Hepatocyte (in vitro differentiated cells): ENCODE measurements around the gene MYO1H. TPM values are rescaled to one million over a fixed set of nuclear protein-coding genes. Genes with fewer than 3 reads are reported as not detected.

ENCODE experiments used
- DNase-seq: peaks from one replicate; pipeline ENCODE4 v3.0.0-alpha.2; 2016; ENCODE audit warnings: low spot score
- H2AFZ ChIP-seq: fragments of 200-600 bp; sonication (generic); 2 replicates; pipeline ENCODE4 v1.6.0; 2016; ENCODE audit warnings: antibody characterized with exemption, mild to moderate bottlenecking
- H3K27ac ChIP-seq: fragments of 200-600 bp; sonication (generic); 2 replicates; pipeline ENCODE4 v1.5.1; 2016; ENCODE audit warnings: mild to moderate bottlenecking
- H3K27me3 ChIP-seq: fragments of 200-600 bp; sonication (generic); 2 replicates; pipeline ENCODE4 v1.6.1; 2016
- H3K36me3 ChIP-seq: fragments of 200-600 bp; sonication (generic); replicated peaks from 2 replicates; pipeline ENCODE4 v1.5.1; 2016; ENCODE audit warnings: low read depth; ENCODE audit not compliant: insufficient read depth
- H3K4me1 ChIP-seq: fragments of 200-600 bp; sonication (generic); 2 replicates; pipeline ENCODE4 v1.5.1; 2016; ENCODE audit warnings: mild to moderate bottlenecking, moderate library complexity; ENCODE audit not compliant: insufficient read depth
- H3K4me2 ChIP-seq: fragments of 200-600 bp; sonication (generic); 2 replicates; pipeline ENCODE4 v1.6.0; 2016
- H3K4me3 ChIP-seq: fragments of 200-600 bp; sonication (generic); 2 replicates; pipeline ENCODE4 v1.5.1; 2016; ENCODE audit warnings: mild to moderate bottlenecking
- H3K79me2 ChIP-seq: fragments of 200-600 bp; sonication (generic); 2 replicates; pipeline ENCODE4 v1.6.0; 2017; ENCODE audit warnings: mild to moderate bottlenecking
- H3K9me2 ChIP-seq: fragments of 200-600 bp; sonication (generic); replicated peaks from 2 replicates; pipeline ENCODE4 v1.6.0; 2017; ENCODE audit warnings: mild to moderate bottlenecking; ENCODE audit not compliant: insufficient read depth
- H3K9me3 ChIP-seq: fragments of 200-600 bp; sonication (generic); 2 replicates; pipeline ENCODE4 v1.5.1; 2016; ENCODE audit warnings: low read depth, mild to moderate bottlenecking
- H4K20me1 ChIP-seq: fragments of 200-600 bp; sonication (generic); 2 replicates; pipeline ENCODE4 v1.6.0; 2016; ENCODE audit warnings: mild to moderate bottlenecking; ENCODE audit not compliant: insufficient read depth, poor library complexity, severe bottlenecking
- EZH2 ChIP-seq: fragments of 200-600 bp; sonication (generic); IDR thresholded peaks from 2 replicates; pipeline ENCODE4 v1.6.1; 2016; ENCODE audit warnings: antibody characterized with exemption, mild to moderate bottlenecking, borderline replicate concordance
- EZH2phosphoT487 ChIP-seq: fragments of 200-600 bp; sonication (generic); IDR thresholded peaks from one replicate; pipeline ENCODE4 v1.6.1; 2018; ENCODE audit warnings: antibody characterized with exemption, mild to moderate bottlenecking, low read depth, moderate library complexity; ENCODE audit not compliant: unreplicated experiment, severe bottlenecking
- WGBS: methylation state at CpG from one replicate; pipeline ENCODE4 v1.1.6; 2016; ENCODE audit warnings: low lambda C conversion rate; ENCODE audit errors: missing lambda C conversion rate; 5-methylcytosine and 5-hydroxymethylcytosine counted together
- polyA plus RNA-seq: library from polyadenylated mRNA; unstranded; fragments of >200 nt; fragmentation: Nextera tagmentation; extraction: Ambion mirVana; gene quantifications from 2 replicates; pipeline ENCODE4 v1.2.1, GENCODE V29; 2016
- total RNA-seq: library from RNA; depleted of rRNA; stranded (reverse); fragments of >200 nt; gene quantifications from 2 replicates; pipeline ENCODE4 v1.2.3, GENCODE V29; 2014
- TF ChIP-seq, protein P1 (sequence below): fragments of 200-600 bp; sonication (generic); IDR thresholded peaks from 2 replicates; pipeline ENCODE4 v1.5.1; 2016; ENCODE audit warnings: antibody characterized with exemption, mild to moderate bottlenecking; ENCODE audit not compliant: poor library complexity

MYO1H gene
- total and polyA plus RNA-seq, 2 experiments from 2014 or later, result not detected

DNA sequence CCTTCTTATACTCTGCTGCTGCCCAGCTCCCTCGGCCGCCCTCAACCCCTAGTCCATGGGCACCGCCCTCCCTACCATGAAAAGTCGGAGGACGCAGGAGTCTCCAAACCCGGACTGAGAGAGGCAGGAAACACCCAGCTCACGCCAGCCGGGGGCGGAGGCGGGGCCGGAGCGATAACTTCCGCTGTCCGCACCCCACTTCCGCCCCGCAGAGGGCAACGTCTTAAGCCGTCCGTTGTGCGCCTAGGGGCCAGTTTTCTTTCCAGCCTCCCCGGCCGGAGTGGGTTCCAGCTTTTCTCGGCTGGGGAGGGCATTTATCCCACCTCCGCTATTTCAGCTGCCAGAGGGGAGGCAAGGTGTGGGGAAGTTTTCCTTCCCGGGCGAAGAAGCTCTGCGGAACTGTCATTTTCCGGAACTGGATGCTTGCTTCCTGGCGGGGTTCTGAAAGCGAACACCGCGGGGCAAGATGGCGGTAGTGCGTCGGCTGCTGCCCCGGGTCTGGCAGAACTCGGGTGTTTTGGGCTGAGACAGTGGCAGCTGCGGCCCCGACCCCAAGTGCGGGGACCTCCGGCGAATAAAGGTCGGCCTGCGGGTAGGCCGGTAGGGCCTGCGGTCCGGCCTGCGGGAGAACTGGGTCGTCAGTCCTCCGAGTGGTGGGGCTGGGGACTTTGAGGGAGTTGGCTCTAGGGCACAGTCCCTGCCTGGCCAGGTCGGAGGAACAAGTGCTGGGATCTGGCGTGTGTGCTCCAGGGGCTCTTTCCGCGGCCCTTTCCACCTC is 129.7 kb downstream of the MYO1H start, which contains the start of the genes KCTD10 and UBE3B:
TSS of gene KCTD10 (minus strand) at position 116 of the 778 bp plus-strand sequence. CDS start at position 78, 38 bp downstream.
TSS of gene UBE3B (plus strand) at position 450 of the 778 bp plus-strand sequence. CDS start 5,918 bp downstream, outside the sequence.
- peak within 1 kb of the TSS; percentile 79 for H3K4me3 ChIP-seq
- H2AFZ ChIP-seq, result peak within 1 kb of the TSS; percentile 80
- DNase-seq, result peak; percentile 95
- TF ChIP-seq EZH2phosphoT487, result no peak
- H3K9me3 ChIP-seq, result no peaks in the 10 kb centered on the region
- H3K36me3 ChIP-seq, result no peaks in the 10 kb centered on the region
- no peaks in the 10 kb centered on the region for H3K9me2 ChIP-seq
- peaks cover 16% of the 10 kb centered on the region for H4K20me1 ChIP-seq
- WGBS, result under 1% methylated on average over 51 of the region's 54 CpGs
- peak within 1 kb of the TSS; percentile 91 for H3K4me2 ChIP-seq
- H3K79me2 ChIP-seq, result peaks cover 76% of the 10 kb centered on the region
- no peaks in the 10 kb centered on the region for H3K27me3 ChIP-seq
- peak within 1 kb of the TSS; percentile 97 for H3K27ac ChIP-seq
- peaks cover 4% of the 10 kb centered on the region for H3K4me1 ChIP-seq

DNA sequence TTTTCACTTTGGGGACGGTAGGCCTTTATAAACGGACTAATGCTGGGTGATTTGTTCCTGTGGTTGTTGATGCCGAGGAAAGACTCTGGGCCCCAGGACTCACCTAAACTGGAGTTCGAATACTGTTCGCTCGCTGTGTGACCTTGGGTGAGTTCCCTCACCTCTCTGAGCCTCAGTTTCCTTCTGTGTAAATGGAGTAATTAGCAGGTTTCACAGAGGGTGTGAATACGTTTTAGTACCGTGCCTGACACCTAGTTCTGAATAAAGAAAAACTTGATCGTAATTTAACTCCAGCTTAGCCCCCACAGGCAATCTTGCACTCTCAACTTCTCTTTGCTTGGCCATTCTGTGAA is 130.2 kb downstream of the MYO1H start:
- peak overlapping the region; percentile 97 for H3K27ac ChIP-seq
- 13% methylated on average over 9 of the region's 9 CpGs for WGBS

DNA sequence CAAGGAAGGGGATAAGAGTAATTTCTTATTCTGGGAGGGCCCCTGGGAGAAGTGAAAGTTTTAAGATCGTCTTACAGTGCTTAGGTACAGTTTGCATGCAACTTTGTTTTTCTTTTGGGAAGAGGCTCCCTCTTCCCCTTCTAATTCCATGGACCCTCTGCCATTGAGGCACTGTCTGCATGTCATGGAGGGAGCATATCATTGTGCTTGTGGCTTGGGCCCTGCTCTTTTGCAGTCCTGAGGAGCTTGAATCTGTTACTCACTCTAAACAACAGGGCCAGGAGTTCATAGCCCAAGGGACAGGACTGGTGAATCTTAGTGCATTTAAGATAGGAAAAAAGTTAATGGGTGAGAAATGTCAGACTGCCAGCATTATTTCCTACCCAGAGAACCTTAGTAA is 132.1 kb downstream of the MYO1H start:
- H3K27ac ChIP-seq, result no peak overlapping the region
- H3K4me3 ChIP-seq, result no peak overlapping the region
- peaks cover 4% of the 10 kb centered on the region for H3K4me1 ChIP-seq
- WGBS, result 96% methylated on average over 1 of the region's 1 CpG
- H3K36me3 ChIP-seq, result no peaks in the 10 kb centered on the region
- no peaks in the 10 kb centered on the region for H3K27me3 ChIP-seq
- no peak overlapping the region for H3K4me2 ChIP-seq
- peaks cover 52% of the 10 kb centered on the region for H3K79me2 ChIP-seq
- no peak for DNase-seq
- no peaks in the 10 kb centered on the region for H4K20me1 ChIP-seq
- H3K9me2 ChIP-seq, result no peaks in the 10 kb centered on the region
- TF ChIP-seq, protein P1, sequence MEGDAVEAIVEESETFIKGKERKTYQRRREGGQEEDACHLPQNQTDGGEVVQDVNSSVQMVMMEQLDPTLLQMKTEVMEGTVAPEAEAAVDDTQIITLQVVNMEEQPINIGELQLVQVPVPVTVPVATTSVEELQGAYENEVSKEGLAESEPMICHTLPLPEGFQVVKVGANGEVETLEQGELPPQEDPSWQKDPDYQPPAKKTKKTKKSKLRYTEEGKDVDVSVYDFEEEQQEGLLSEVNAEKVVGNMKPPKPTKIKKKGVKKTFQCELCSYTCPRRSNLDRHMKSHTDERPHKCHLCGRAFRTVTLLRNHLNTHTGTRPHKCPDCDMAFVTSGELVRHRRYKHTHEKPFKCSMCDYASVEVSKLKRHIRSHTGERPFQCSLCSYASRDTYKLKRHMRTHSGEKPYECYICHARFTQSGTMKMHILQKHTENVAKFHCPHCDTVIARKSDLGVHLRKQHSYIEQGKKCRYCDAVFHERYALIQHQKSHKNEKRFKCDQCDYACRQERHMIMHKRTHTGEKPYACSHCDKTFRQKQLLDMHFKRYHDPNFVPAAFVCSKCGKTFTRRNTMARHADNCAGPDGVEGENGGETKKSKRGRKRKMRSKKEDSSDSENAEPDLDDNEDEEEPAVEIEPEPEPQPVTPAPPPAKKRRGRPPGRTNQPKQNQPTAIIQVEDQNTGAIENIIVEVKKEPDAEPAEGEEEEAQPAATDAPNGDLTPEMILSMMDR, result no peak
- TF ChIP-seq EZH2, result no peak
- TF ChIP-seq EZH2phosphoT487, result no peak
- no peaks in the 10 kb centered on the region for H3K9me3 ChIP-seq
- no peak overlapping the region for H2AFZ ChIP-seq

More for the DNA sequence above, 130.2 kb downstream of the MYO1H start:
- Histone ChIP-seq H3K79me2 (peaks cover 70% of the 10 kb centered on the region), H2AFZ (peak overlapping the region; percentile 80), H3K9me2 (no peaks in the 10 kb centered on the region), H3K4me1 (peaks cover 4% of the 10 kb centered on the region), H3K4me2 (peak overlapping the region; percentile 91), H3K36me3 (no peaks in the 10 kb centered on the region), H3K27me3 (no peaks in the 10 kb centered on the region), H3K4me3 (peak overlapping the region; percentile 79), H4K20me1 (peaks cover 11% of the 10 kb centered on the region), H3K9me3 (no peaks in the 10 kb centered on the region)
- TF ChIP-seq EZH2phosphoT487 (no peak), EZH2 (no peak)
- TF ChIP-seq, protein P1, result no peak
- DNase-seq, result no peak

DNA sequence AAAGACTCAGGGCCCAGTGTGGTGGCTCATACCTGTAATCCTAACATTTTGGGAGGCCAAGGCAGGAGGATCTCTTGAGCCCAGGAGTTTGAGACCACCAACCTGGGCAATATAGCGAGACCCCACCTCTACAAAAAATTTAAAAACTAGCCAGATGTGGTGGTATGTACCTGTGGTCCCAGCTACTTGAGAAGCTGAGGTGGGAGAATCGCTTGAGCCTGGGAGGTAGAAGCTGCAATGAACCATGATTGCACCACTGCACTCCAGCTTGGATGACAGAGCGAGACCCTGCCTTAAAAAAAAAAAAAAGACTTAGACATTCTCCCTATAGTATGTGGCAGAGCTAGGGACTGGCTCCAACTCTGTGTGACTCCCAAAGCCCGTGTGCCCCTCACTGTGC is 132.7 kb downstream of the MYO1H start:
- peaks cover 4% of the 10 kb centered on the region for H3K4me1 ChIP-seq
- H3K27me3 ChIP-seq, result no peaks in the 10 kb centered on the region
- no peak overlapping the region for H3K4me3 ChIP-seq
- WGBS, result 96% methylated on average over 4 of the region's 4 CpGs
- no peaks in the 10 kb centered on the region for H3K36me3 ChIP-seq
- H3K9me3 ChIP-seq, result no peaks in the 10 kb centered on the region
- TF ChIP-seq EZH2 (no peak), EZH2phosphoT487 (no peak)
- TF ChIP-seq, protein P1, result no peak
- H3K4me2 ChIP-seq, result no peak overlapping the region
- H3K27ac ChIP-seq, result no peak overlapping the region
- no peak for DNase-seq
- peaks cover 46% of the 10 kb centered on the region for H3K79me2 ChIP-seq
- H3K9me2 ChIP-seq, result no peaks in the 10 kb centered on the region
- H4K20me1 ChIP-seq, result no peaks in the 10 kb centered on the region
- H2AFZ ChIP-seq, result no peak overlapping the region
